HFFc6 (cell line): ENCODE results near the gene LYSMD4. TPM values are rescaled to one million over a fixed set of nuclear protein-coding genes. Genes with fewer than 3 reads are reported as not detected.

ENCODE experiments used
- DNase-seq: peaks from one replicate; pipeline ENCODE4 v3.0.0-alpha.2; 2018
- H3K27ac Mint-ChIP-seq: 2 replicates; pipeline ENCODE4 v1.8.0; 2020; ENCODE audit warnings: mild to moderate bottlenecking, mixed read lengths
- H3K27me3 Mint-ChIP-seq: 2 replicates; pipeline ENCODE4 v1.8.0; 2021; ENCODE audit warnings: mild to moderate bottlenecking, moderate library complexity, mixed read lengths; ENCODE audit not compliant: insufficient read depth
- H3K36me3 Mint-ChIP-seq: 2 replicates; pipeline ENCODE4 v1.8.0; 2021; ENCODE audit warnings: low read depth, mixed read lengths
- H3K4me1 Mint-ChIP-seq: 2 replicates; pipeline ENCODE4 v1.8.0; 2020; ENCODE audit warnings: low read depth, mixed read lengths
- H3K4me3 Mint-ChIP-seq: 2 replicates; pipeline ENCODE4 v1.8.0; 2020; ENCODE audit warnings: mild to moderate bottlenecking, moderate library complexity, mixed read lengths
- H3K9me3 Mint-ChIP-seq: 2 replicates; pipeline ENCODE4 v1.8.0; 2020; ENCODE audit warnings: mild to moderate bottlenecking, mixed read lengths
- CTCF ChIP-seq: fragments of 200-600 bp; sonication (generic); IDR thresholded peaks from 2 replicates; pipeline ENCODE4 v1.5.0; 2021; ENCODE audit warnings: antibody characterized with exemption, mild to moderate bottlenecking
- total RNA-seq, 6 experiments: library from RNA; stranded (reverse); fragmentation: NEBNext Ultra II Directional; extraction: Animal tissue kit (Norgen Biotek cat#: 25700); gene quantifications; 2 replicates in 1 of 6; 3 replicates in 5 of 6; pipeline ENCODE4 v1.2.3, GENCODE V29; 2021

The LYSMD4 gene
- total RNA-seq, 6 experiments from 2014 or later = 3.4 to 5.3 (median 4.4) TPM

GRCh38 chr15:99744142-99744541 lies 10.9 kb upstream of the LYSMD4 start:
- no peaks in the 10 kb centered on the region for H3K36me3 Mint-ChIP-seq
- no peak overlapping the region for H3K4me3 Mint-ChIP-seq
- H3K4me1 Mint-ChIP-seq = no peaks in the 10 kb centered on the region
- no peak overlapping the region for H3K27ac Mint-ChIP-seq
- peaks cover 24% of the 10 kb centered on the region for H3K27me3 Mint-ChIP-seq
- no peak for DNase-seq
- peak; percentile 34 for TF ChIP-seq CTCF
- H3K9me3 Mint-ChIP-seq = no peaks in the 10 kb centered on the region

GRCh38 chr15:99741835-99742234 lies 8.6 kb upstream of the LYSMD4 start:
- no peaks in the 10 kb centered on the region for H3K4me1 Mint-ChIP-seq
- no peaks in the 10 kb centered on the region for H3K36me3 Mint-ChIP-seq
- no peaks in the 10 kb centered on the region for H3K9me3 Mint-ChIP-seq
- H3K4me3 Mint-ChIP-seq = no peak overlapping the region
- no peak for TF ChIP-seq CTCF
- peaks cover 24% of the 10 kb centered on the region for H3K27me3 Mint-ChIP-seq
- H3K27ac Mint-ChIP-seq = no peak overlapping the region
- DNase-seq = no peak

- no peaks in the 10 kb centered on the region for H3K4me1 Mint-ChIP-seq
- H3K27ac Mint-ChIP-seq = no peak overlapping the region
- no peaks in the 10 kb centered on the region for H3K9me3 Mint-ChIP-seq
- H3K36me3 Mint-ChIP-seq = no peaks in the 10 kb centered on the region
- no peak overlapping the region for H3K4me3 Mint-ChIP-seq
- DNase-seq = no peak
- peaks cover 15% of the 10 kb centered on the region for H3K27me3 Mint-ChIP-seq
- TF ChIP-seq CTCF = no peak
These were observed 5.0 kb upstream of the LYSMD4 start for GRCh38 chr15:99738021-99738847.

GRCh38 chr15:99736702-99737101 lies 3.5 kb upstream of the LYSMD4 start:
- no peak for DNase-seq
- H3K27ac Mint-ChIP-seq = no peak overlapping the region
- peaks cover 7% of the 10 kb centered on the region for H3K4me1 Mint-ChIP-seq
- peaks cover 9% of the 10 kb centered on the region for H3K27me3 Mint-ChIP-seq
- no peaks in the 10 kb centered on the region for H3K9me3 Mint-ChIP-seq
- no peaks in the 10 kb centered on the region for H3K36me3 Mint-ChIP-seq
- no peak for TF ChIP-seq CTCF
- no peak overlapping the region for H3K4me3 Mint-ChIP-seq

GRCh38 chr15:99735868-99736267 lies 2.6 kb upstream of the LYSMD4 start:
- no peak for TF ChIP-seq CTCF
- Mint-ChIP-seq H3K27ac (no peak overlapping the region), H3K36me3 (no peaks in the 10 kb centered on the region), H3K4me1 (peaks cover 16% of the 10 kb centered on the region), H3K27me3 (peaks cover 7% of the 10 kb centered on the region), H3K4me3 (no peak overlapping the region), H3K9me3 (no peaks in the 10 kb centered on the region)
- DNase-seq = no peak
